ENCODE data around the gene BCL2. TPM values are rescaled to one million over a fixed set of nuclear protein-coding genes. Genes with fewer than 3 reads are reported as not detected.
"Not testable (repeated sequence)": the region's sequence is repeated elsewhere in the genome, so short reads cannot be mapped to it uniquely, and the experiment has no call there.

Gene BCL2
- 2.2 and 2.7 TPM in 2 replicates for total RNA-seq (2014; rRNA removed; shearing (Covaris generic))

DNA sequence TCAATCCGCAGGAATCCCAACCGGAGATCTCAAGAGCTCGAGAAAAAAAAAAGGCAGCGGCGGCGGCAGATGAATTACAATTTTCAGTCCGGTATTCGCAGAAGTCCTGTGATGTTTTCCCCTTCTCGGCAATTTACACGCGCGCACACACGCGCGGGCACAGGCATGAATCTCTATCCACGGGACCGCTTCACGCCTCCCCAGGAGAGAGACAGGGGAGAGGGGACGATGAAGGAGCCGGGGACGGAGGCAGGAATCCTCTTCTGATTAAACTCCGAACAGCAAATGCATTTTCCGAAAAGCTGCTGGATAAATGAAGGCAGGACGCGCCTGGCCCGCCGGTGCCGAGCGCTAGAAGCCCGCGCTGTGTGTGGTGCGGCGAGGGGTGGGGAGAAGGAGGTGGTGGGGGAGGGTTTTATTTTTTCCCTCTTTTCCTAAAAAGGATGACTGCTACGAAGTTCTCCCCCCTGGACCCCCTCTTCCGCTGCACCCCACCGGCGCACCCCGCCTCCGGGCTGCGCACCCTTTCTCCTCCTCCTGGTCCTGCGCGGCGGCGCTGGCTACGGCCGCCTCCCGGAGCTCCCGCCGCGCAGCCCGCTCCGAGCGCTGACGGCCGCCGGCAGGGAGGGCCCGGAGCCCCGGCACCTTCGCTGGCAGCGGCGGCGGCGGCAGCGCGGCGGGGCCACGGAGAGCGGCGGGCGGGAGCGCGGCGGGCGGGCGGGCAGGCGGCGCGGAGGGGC lies at the start of gene BCL2:
Gene BCL2 (minus strand): TSS at position 387 of the 740 bp plus-strand sequence.
- DNase-seq (ENCODE audit: low read depth): peak; percentile 56

DNA sequence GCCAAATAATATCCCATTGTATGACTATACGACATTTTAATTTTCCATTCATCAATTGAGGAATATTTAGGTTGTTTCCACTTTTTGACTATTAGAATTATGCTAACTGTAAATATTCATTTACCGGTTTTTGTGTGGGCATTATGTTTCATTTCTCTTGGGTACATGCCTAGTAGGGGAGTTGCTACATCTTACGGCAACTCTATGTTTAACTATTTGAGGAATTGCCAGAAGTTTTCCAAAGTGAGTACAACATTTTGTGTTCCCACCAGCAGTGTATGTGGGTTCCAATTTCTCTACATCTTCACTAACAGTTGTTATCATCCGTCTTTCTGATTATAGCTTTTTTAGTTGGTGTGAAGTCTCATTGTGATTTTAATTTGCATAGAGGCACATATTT lies 49.0 kb upstream of the BCL2 start:
- DNase-seq (ENCODE audit: low read depth): no peak

DNA sequence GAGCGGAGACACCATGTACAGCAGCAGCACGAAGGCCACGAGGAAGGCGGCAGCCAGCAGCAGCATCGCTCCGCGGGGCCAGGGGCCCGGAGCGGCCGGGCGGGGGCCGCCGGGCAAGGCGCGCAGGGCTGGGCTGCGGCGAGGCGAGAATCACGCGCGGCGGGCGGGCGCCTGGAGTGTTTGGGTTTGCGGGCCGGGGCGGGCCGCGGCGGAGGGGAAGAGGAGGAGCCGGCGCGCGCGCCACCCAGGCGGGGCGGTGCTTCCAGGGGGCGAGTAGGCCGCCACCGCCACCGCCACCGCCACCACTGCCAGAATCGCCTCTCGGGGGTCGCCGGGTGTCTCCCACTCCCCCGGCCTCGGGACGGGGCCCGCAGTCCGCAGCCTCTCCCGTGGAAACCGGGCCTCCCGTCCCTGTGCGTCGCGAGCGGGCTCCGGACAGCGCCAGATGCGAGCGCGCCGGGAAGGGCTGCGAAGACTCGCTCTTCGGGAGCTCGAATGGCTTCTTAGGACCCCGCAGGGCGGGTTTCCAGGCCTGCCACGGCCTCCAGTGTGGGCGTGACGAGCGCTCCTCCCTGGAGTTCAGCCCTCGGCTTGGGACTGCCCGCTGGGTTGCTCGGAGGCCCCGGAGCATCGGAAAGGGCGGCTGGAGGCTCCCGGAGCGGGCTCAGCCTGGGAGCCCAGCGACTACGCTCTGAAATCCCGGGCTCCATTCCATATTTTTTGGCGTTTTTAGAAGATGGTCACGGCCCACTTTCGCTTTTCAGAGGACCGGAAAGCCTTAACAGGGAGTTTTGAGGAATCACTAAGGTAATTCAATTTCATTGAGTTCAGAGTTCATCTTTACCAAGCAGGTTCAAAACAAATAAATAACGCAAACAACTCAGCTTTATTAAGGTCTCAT lies 47.7 kb upstream of the BCL2 start, which contains the start of gene KDSR:
Gene KDSR (minus strand): TSS at position 154 of the 901 bp plus-strand sequence. CDS start 88 bp downstream, at position 66.
- DNase-seq (ENCODE audit: low read depth): peak; percentile 98

DNA sequence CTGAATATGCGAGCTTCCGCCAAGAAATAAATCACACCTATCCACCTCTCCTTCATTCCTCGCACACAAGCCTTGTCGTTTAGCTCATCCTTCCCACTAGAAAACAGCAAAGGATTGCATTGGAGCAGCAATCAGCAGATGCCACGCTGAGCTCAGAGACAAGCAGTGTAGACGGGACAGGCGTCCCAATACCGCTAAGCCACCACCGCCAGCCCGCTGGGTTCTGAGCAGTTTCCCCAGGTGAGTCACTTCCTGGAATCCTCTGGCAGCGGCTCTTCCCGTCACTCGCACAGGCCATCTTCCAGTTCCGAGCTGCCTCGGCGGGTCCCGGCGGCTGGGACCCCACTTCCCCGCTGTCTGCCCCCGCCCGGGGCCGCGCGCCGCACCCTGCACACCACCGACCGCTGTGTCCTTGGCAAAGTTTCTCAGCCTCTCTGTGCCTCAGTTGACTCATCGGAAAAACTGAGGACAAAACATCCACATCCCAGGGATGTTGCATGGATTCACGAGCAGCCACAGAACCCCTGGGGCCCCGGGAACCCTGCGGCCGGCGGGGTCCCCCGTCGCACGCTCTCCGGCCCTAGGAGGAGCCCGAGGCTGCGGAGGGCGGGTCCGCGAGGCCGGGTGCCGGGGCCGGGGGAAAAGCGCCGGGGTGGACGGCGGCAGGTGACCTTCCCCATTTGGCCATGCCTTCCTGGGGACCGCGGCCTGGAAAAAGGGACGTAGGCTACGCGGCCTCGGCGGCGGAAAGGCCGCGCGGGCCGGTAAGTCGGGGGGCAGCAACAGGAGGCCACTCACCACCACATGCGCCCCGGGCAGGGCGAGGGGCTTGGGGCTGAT lies 46.9 kb upstream of the BCL2 start:
- peak; percentile 84 for DNase-seq (ENCODE audit: low read depth)

DNA sequence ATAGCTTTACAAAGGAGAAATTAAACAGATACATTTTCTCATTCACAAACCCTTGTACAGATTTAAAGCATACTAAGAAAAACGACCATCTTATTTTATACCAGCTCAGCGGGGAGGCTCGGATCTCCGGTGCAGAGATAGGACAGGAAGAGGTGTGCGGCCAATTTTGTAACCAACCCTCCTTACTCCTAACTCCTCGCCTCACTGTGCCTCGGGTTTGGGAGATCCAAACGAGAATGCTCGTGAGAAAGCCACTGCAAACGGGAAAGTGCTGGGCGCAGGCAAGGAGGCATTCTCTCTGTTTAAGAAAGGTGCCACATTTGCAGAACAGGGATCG lies 46.3 kb upstream of the BCL2 start:
- DNase-seq (ENCODE audit: low read depth): no peak

DNA sequence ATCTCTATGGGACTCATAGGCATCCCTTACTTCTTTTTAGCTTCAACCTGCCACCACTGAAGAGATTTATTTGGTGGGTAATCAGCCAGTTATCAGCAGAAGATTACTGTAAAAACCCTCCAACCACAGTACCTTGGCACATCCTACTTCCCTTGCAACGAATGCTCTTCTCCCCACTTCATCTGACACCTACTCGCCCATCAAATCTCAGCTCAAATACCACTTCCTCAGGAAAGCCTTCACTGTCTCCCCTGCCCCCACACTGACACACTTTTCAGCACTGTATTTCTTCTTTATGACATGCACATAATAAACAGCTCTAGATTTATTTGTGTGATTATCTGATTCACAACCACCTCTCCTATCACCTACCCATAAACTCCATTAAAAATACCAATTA lies 44.4 kb upstream of the BCL2 start:
- no peak for DNase-seq (ENCODE audit: low read depth)

DNA sequence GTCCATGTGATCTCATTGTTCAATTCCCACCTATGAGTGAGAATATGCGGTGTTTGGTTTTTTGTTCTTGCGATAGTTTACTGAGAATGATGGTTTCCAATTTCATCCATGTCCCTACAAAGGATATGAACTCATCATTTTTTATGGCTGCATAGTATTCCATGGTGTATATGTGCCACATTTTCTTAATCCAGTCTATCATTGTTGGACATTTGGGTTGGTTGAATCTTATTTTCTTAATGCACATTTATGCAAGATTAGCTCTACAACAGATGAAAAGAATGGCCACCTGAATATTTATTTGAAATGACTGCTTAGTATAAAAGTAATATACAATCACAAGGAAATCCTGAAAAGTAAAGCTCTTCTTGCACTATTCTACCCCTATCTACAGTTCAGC lies 43.9 kb upstream of the BCL2 start:
- DNase-seq (ENCODE audit: low read depth): not testable (repeated sequence)

DNA sequence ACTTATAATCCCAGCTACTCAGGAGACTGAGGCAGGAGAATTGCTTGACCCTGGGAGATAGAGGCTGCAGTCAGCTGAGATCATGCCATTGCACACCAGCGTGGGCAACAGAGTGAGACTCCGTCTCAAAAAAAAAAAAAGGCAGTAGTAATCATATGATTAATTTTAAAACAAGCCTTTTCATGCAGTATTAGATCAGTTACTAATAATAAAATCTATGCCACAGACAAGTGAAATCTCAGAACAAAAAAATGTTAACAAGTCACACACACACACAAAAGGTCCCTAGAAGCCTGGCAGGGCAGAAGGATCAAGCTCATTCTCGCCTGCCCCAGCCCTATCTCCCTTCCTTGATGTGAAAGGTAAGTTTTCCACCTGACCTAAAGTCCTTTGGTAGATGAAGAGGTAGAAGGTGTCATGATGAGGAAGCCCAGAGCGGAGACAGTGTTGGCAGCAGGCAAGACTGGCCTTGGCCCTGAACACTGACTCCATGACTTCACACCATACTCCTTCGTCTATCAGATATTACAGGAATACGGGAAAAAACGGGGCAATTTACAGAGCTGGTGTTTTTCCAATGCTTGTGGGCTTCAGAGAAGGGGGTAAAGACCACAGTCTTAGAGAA lies 36.8 kb upstream of the BCL2 start:
- DNase-seq (ENCODE audit: low read depth): no peak

DNA sequence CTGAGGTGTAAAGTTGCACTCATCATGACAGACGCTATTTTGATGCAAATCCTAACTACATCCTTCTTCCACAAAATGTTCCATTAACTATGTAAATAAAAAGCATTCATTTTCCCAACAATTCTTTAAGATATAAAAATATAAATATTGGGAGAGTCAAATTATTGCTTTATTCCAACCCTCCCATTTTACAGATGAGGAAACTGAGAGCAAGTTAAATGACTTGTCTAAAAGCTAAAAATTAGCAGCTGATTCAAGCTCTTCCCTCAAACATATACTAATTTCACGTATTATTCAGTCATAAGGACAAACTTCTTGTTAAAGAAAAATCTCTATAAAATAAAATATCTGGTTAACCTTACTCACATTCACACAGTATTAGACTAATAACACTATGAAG lies 30.7 kb upstream of the BCL2 start:
- DNase-seq (ENCODE audit: low read depth): no peak

DNA sequence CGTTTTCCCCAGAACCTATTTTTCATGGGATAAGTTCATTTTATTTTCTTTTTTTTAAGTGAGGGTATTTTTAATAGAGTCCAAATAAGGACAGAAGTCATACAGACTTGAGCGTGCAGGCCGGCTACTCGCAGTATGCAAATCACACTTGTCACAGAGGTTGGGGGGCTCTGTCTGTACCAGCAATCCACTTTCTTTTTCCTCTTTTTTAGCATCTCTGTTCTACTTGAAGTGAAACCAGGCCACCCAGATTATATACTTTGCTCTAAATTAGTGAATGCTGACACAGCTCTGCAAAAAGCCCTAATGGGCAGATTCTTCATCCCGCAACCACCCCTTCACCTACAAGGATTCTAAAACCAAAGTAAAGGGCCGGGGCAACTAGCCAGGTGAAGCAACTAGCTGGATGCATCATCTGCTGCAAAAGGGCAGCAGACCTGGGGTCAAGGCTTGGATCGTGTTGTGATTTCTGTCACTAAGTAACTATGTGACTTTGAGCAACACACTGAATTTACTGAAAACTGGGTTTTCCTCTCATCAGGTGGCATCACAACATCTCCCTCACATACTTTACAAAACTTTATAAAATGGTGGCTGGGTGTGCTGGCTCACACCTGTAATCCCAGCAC lies 29.1 kb upstream of the BCL2 start:
- no peak for DNase-seq (ENCODE audit: low read depth)

DNA sequence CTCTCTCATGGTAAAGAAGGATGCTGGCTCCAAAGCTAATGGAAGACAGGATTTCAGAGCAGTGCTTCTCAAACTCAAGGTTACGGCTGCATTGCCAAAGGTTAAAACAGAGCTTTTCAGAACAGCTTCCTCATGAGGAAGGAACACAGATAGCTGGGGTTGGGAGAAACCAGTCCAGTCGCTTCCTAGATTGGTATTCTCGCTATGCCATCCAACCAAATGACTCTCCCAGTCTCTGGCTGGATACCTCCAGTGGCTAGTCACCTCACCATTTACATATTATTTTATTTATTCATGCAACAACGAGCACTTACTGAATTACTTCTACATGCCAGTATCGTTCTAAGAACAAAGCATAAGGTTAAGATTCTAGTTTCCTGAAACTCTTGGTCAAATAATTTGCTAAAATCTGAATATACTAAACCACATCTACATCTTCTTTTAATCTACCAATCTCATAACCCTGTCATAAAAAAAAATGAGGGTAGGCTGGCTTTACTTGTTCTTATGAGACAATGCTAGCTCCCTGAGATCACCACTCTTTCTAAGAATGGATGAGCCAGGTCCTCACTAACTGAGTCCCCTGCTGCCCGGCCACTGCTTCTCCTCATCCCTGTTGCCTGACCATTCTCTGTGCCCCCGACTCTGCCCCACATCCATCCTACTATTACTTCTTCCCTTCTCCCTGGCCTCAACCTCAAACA lies 27.1 kb upstream of the BCL2 start:
- DNase-seq (ENCODE audit: low read depth): no peak

DNA sequence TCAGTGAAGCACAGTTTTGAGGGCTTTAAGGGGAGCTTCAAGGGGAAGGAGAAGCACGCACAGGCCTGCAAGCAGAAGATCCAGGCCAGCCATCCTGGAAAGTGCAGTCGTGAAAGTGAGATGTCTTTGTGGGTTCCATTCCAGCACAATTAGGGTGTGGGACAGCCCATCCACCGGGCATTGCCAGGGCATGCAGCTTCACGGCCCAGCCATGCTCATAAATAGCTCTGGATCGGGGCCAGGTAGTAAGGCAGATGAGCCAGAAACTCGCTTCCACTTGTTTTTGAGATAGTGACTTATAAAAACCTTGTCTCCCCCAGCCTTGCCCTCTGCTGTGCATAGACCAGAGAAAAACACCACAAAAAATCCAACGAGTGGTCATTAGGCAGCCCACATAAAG lies 26.5 kb upstream of the BCL2 start:
- DNase-seq (ENCODE audit: low read depth): no peak

DNA sequence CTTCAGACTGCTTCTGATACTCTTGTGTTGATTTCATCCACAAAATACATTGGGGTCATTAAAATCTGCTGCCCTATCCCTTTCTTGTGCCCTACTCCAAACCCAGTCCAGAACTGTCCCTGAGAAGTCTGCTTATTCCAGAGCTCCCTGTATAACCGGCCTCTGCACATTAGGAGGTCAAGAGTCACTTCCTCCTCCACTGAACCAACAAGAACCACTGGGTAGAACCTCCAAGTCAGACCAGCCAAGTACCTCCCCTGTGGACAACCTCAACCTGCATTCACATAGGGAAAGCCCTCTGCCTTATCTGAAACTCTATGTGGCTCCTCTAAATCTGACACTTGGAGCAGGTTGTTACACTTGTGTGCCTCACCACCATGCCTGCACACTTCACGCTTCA lies 25.3 kb upstream of the BCL2 start:
- DNase-seq (ENCODE audit: low read depth): no peak

DNA sequence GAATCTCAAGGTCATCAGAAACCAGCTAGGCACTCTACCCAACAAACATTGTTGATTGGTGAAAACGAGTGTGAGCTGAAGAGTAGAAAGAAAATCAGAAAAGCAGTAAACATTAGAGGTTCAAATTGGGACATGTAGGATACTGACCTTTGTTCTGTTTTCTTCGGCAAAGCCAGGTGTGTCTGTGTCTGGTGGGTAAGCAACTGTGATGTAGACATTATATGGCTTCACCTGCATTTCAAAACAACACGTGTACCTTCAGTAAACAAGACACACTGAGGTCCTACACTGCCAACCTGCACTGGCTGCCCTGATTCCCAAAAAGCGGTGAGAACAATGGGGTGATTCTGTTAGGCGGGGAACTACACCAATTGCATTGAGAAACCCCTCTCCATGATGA lies 24.7 kb upstream of the BCL2 start:
- DNase-seq (ENCODE audit: low read depth): no peak

DNA sequence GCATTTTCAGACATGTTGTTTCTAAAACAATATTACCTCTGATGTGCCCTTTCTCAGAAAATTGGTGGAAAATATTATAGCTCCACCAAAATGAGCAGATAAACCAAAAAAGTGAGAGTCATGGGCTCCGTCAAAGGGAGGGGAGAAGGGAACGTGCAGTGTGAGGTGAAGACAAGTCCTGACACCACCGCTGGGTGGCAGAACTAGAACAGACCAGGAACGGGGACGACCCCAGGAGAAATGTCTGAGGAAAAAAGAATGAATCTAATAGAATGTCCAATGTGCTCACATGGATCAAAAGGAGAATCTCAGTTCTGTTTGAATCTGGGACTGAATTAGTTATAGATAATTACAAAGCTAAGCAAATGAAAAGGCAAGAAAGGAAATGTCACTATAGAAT lies 22.6 kb upstream of the BCL2 start:
- peak; percentile 32 for DNase-seq (ENCODE audit: low read depth)

DNA sequence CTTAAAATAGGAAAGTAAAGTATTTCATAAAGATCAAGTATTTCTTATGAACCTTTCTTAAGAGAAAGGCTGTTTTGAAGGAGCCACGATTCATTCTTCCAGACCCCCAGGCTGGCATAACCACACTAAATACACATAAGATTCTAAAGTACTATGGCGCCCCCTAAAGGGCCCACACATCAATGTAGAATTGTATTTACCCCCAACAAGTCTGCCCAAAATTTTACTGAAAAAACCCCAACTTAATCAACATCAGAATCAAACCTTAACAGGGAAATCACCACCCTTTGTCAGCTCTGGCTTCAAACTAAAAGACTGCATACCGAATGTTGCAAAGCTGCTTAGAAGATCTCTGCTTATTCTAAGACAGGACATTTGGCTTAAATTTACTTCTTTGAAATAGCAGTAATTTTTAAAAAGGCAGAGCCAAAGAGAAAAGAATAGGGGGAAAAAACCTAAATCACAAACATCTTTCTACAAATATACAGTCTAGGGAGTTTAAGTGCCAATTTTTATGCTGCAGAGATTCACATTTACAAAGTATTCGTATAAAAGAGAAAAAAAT lies 20.4 kb upstream of the BCL2 start:
- DNase-seq (ENCODE audit: low read depth): peak; percentile 10

DNA sequence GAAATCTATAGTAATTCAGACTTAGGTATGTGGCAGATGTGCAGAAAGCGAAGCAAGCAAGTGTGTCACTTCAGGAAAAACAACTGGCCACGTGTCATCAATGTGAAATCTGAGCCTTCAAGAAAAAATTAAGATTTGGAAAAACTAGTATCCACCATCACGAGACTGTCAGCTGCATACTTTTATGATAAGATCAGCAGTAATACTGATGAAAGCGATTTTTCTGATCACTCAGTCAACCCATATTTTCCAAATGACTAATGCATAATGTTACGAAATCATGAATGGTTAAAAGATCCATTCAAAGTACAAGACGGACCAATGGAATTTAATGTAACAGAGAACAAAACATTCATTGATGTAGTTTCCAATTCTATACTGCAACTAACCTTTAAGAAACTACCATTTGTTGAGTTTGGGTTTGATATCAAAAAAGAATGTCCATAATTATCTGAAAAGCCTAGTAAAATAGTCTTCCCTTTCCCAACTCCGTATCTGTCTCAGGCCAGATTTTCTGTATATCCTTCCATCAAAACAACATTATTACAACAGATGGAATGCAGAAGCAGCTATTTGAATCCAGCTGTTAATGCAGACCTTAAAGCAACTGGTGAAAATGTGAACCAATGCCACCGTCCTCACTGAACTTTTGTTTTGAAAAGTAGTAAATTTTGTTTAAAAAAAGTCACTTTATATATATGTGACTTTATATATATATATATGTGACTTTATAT lies 17.0 kb upstream of the BCL2 start:
- no peak for DNase-seq (ENCODE audit: low read depth)

DNA sequence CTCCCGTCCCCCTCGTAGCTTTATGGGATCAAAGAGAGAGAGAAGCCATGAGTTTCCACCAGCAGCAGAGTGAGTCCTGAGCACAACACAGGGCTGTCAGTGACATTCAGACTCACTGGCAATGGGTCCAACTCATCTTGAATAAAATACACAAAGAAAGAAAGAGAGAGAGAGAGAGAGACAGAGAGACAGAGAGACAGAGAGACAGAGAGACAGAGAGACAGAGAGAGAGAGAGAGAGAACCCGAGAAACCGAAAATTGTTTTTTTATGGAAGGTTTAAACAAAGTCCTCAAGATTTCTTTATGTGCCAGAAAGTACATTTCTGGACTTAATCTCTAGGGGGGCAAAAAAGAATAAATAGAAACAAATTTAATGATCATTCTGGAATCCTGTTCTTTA lies 11.5 kb upstream of the BCL2 start:
- no peak for DNase-seq (ENCODE audit: low read depth)

DNA sequence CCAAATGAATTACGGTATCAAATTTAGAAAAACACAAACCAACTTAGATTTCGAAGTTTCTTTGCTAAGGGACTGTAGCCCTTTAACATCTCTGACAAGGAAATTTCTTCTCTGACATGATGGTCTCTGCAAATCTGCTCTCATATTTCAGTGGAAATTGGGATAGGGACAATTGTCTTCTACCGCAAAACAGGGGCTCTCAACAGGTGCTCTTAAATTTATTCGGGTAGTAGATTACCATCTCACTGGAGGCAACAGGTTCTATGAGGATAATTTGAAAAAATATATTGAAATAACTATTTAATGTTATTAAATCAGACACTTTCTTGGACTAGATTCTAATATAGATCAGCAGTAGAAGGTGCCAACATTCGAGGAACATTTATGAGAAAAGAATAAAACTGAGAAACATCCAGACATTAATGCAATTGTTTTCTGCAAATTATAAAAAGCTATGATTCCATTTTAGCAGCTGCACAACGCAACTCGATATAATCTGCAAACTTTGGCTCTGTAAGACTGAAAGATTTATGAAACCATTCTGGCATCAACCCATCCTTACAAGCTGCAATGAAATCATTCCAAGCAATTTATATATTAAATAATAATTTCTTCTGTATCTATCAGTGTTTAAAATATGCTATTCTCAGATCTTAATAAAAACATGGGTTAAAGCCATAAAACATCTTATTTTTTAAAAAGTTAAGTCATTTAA lies 10.0 kb upstream of the BCL2 start:
- no peak for DNase-seq (ENCODE audit: low read depth)

Data from Daoy (cell line).